ENCODE measurements around the gene OR6X1. TPM values are rescaled to one million over a fixed set of nuclear protein-coding genes. Genes with fewer than 3 reads are reported as not detected.

OR6X1 gene
- total RNA-seq: not detected in 2 replicates

DNA sequence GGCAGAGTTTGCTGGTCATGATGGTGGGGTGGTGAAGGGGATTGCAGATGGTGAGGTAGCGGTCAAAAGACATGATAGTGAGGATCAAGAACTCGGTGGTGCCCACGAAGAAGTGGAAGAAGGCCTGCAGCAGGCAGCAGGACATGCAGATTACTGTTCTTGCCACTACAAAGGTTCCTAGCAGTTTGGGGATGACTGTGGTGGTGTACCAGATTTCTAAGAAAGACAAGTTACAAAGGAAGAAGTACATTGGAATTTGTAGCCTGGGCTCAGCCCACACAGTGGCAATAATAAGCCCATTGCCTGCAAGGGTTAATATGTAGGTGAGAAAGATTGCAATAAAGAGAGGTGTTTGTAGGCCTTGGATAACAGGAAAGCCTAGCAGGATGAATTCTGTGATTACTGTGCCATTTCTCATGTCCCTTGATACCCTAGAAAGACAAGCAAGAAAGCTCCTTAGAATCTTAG is at the start of gene OR6X1:
OR6X1 (minus strand) TSS at position 418 of the 468 bp plus-strand sequence; CDS start at position 418, 0 bp downstream.
- Mint-ChIP-seq H3K27me3 (peaks cover 15% of the 10 kb centered on the region), H3K4me1 (peaks cover 2% of the 10 kb centered on the region), H3K36me3 (ENCODE audit: low read depth) (no peaks in the 10 kb centered on the region), H3K4me3 (no peak within 1 kb of the TSS), H3K9me3 (no peaks in the 10 kb centered on the region), H3K27ac (no peak within 1 kb of the TSS)
- intact Hi-C loops (cut with micrococcal nuclease): no loop called here
- POLR2A ChIA-PET: no interaction called here
- DNase-seq (no peak), ATAC-seq (ENCODE audit: low read depth) (no peak)
- TF ChIP-seq, protein P1, sequence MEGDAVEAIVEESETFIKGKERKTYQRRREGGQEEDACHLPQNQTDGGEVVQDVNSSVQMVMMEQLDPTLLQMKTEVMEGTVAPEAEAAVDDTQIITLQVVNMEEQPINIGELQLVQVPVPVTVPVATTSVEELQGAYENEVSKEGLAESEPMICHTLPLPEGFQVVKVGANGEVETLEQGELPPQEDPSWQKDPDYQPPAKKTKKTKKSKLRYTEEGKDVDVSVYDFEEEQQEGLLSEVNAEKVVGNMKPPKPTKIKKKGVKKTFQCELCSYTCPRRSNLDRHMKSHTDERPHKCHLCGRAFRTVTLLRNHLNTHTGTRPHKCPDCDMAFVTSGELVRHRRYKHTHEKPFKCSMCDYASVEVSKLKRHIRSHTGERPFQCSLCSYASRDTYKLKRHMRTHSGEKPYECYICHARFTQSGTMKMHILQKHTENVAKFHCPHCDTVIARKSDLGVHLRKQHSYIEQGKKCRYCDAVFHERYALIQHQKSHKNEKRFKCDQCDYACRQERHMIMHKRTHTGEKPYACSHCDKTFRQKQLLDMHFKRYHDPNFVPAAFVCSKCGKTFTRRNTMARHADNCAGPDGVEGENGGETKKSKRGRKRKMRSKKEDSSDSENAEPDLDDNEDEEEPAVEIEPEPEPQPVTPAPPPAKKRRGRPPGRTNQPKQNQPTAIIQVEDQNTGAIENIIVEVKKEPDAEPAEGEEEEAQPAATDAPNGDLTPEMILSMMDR (IDR thresholded peaks at IDR 0.05): no peak
- CTCF ChIA-PET: no interaction called here

GRCh38 chr11:123801765-123802164 is 47.4 kb upstream of the OR6X1 start:
- no peaks in the 10 kb centered on the region for H3K9me3 Mint-ChIP-seq
- H3K27me3 Mint-ChIP-seq: peaks cover 2% of the 10 kb centered on the region
- intact Hi-C loops (cut with micrococcal nuclease): no loop called here
- ATAC-seq (ENCODE audit: low read depth) (no peak), DNase-seq (no peak)
- H3K36me3 Mint-ChIP-seq (ENCODE audit: low read depth): no peaks in the 10 kb centered on the region
- TF ChIP-seq, protein P1 (IDR thresholded peaks at IDR 0.05): no peak
- H3K4me3 Mint-ChIP-seq: no peak overlapping the region
- CTCF ChIA-PET: no interaction called here
- H3K4me1 Mint-ChIP-seq: no peaks in the 10 kb centered on the region
- no peak overlapping the region for H3K27ac Mint-ChIP-seq
- POLR2A ChIA-PET: no interaction called here

GRCh38 chr11:123800036-123800435 is 45.7 kb upstream of the OR6X1 start:
- H3K4me3 Mint-ChIP-seq: no peak overlapping the region
- TF ChIP-seq, protein P1 (IDR thresholded peaks at IDR 0.05): no peak

GRCh38 chr11:123799438-123799837 is 45.1 kb upstream of the OR6X1 start:
- Mint-ChIP-seq H3K27me3 (peaks cover 2% of the 10 kb centered on the region), H3K9me3 (no peaks in the 10 kb centered on the region), H3K4me3 (no peak overlapping the region), H3K36me3 (ENCODE audit: low read depth) (no peaks in the 10 kb centered on the region), H3K27ac (no peak overlapping the region), H3K4me1 (no peaks in the 10 kb centered on the region)
- TF ChIP-seq, protein P1 (IDR thresholded peaks at IDR 0.05): no peak
- POLR2A ChIA-PET: no interaction called here
- intact Hi-C loops (cut with micrococcal nuclease): no loop called here
- DNase-seq: no peak
- ATAC-seq (ENCODE audit: low read depth): no peak
- CTCF ChIA-PET: no interaction called here

More at GRCh38 chr11:123800036-123800435, 45.7 kb upstream of the OR6X1 start:
- no peak for ATAC-seq (ENCODE audit: low read depth)
- no peak overlapping the region for H3K27ac Mint-ChIP-seq
- DNase-seq: no peak
- H3K36me3 Mint-ChIP-seq (ENCODE audit: low read depth): no peaks in the 10 kb centered on the region
- H3K4me1 Mint-ChIP-seq: no peaks in the 10 kb centered on the region
- H3K9me3 Mint-ChIP-seq: no peaks in the 10 kb centered on the region
- CTCF ChIA-PET: no interaction called here
- POLR2A ChIA-PET: no interaction called here
- H3K27me3 Mint-ChIP-seq: peaks cover 2% of the 10 kb centered on the region
- intact Hi-C loops (cut with micrococcal nuclease): no loop called here

- CTCF ChIA-PET: no interaction called here
- TF ChIP-seq, protein P1 (IDR thresholded peaks at IDR 0.05): no peak
- H3K36me3 Mint-ChIP-seq (ENCODE audit: low read depth): no peaks in the 10 kb centered on the region
- no peak for ATAC-seq (ENCODE audit: low read depth)
- intact Hi-C loops (cut with micrococcal nuclease): no loop called here
- no peaks in the 10 kb centered on the region for H3K4me1 Mint-ChIP-seq
- no peaks in the 10 kb centered on the region for H3K9me3 Mint-ChIP-seq
- H3K27ac Mint-ChIP-seq: no peak overlapping the region
- DNase-seq: no peak
- POLR2A ChIA-PET: no interaction called here
- peaks cover 2% of the 10 kb centered on the region for H3K27me3 Mint-ChIP-seq
- H3K4me3 Mint-ChIP-seq: no peak overlapping the region
Observed at GRCh38 chr11:123798513-123799252, 44.4 kb upstream of the OR6X1 start.

All from activated B cell treated with CpG ODN at 0.5 μM for 24 hours (primary cell).